Karpas-422 (cell line): ENCODE data around the gene ITM2A. TPM values are rescaled to one million over a fixed set of nuclear protein-coding genes. Genes with fewer than 3 reads are reported as not detected.

ENCODE experiments used
- DNase-seq: peaks from one replicate; pipeline ENCODE4 v3.0.0-alpha.2; 2015
- H2AFZ ChIP-seq: fragments of 200-600 bp; sonication (generic); 2 replicates; pipeline ENCODE4 v1.6.1; 2014; ENCODE audit warnings: antibody characterized with exemption, low read length, mixed read lengths
- H3K27ac ChIP-seq: fragments of 200-600 bp; sonication (generic); 2 replicates; pipeline ENCODE4 v1.5.1; 2014; ENCODE audit warnings: mild to moderate bottlenecking, low read length, moderate library complexity
- H3K27me3 ChIP-seq: fragments of 200-600 bp; sonication (generic); 2 replicates; pipeline ENCODE4 v1.6.1; 2014; ENCODE audit warnings: low read length, mixed read lengths
- H3K36me3 ChIP-seq: fragments of 200-600 bp; sonication (generic); 2 replicates; pipeline ENCODE4 v1.6.1; 2014; ENCODE audit warnings: low read length, mixed read lengths; ENCODE audit not compliant: insufficient read depth
- H3K4me1 ChIP-seq: fragments of 200-600 bp; sonication (generic); 2 replicates; pipeline ENCODE4 v1.6.1; 2014; ENCODE audit warnings: mild to moderate bottlenecking, low read length, mixed read lengths
- H3K4me2 ChIP-seq: fragments of 200-600 bp; sonication (generic); 2 replicates; pipeline ENCODE4 v1.6.1; 2014; ENCODE audit warnings: low read length, low read depth, mild to moderate bottlenecking; ENCODE audit not compliant: poor library complexity, severe bottlenecking
- H3K4me3 ChIP-seq: fragments of 200-600 bp; sonication (generic); 2 replicates; pipeline ENCODE4 v1.5.1; 2014; ENCODE audit warnings: mild to moderate bottlenecking, antibody characterized with exemption, low read length, mixed read lengths
- H3K79me2 ChIP-seq: fragments of 200-600 bp; sonication (generic); 2 replicates; pipeline ENCODE4 v1.6.1; 2014; ENCODE audit warnings: mild to moderate bottlenecking, low read length, mixed read lengths
- H3K9ac ChIP-seq: fragments of 200-600 bp; sonication (generic); 2 replicates; pipeline ENCODE4 v1.6.0; 2014; ENCODE audit warnings: low read length
- H3K9me2 ChIP-seq: fragments of 200-600 bp; sonication (generic), shearing (Covaris generic); replicated peaks from 2 replicates; pipeline ENCODE4 v1.6.0; 2014; ENCODE audit warnings: mild to moderate bottlenecking, low read length, moderate library complexity; ENCODE audit not compliant: insufficient read depth
- H3K9me3 ChIP-seq: fragments of 300-700, 200-600 bp; sonication (generic); 2 replicates; pipeline ENCODE4 v1.6.1; 2014; ENCODE audit warnings: low read length, mixed read lengths
- H4K20me1 ChIP-seq: fragments of 200-600 bp; sonication (generic); 2 replicates; pipeline ENCODE4 v1.6.1; 2014; ENCODE audit warnings: mild to moderate bottlenecking, antibody characterized with exemption, low read length, low read depth; ENCODE audit not compliant: insufficient read depth
- total RNA-seq: library from RNA; depleted of rRNA; stranded (reverse); fragments of >200 nt; shearing (Covaris generic); gene quantifications from 2 replicates; pipeline ENCODE4 v1.2.3, GENCODE V29; 2014; ENCODE audit warnings: low replicate concordance

Gene ITM2A
- total RNA-seq, 1 experiment from 2014 or later = not detected

DNA sequence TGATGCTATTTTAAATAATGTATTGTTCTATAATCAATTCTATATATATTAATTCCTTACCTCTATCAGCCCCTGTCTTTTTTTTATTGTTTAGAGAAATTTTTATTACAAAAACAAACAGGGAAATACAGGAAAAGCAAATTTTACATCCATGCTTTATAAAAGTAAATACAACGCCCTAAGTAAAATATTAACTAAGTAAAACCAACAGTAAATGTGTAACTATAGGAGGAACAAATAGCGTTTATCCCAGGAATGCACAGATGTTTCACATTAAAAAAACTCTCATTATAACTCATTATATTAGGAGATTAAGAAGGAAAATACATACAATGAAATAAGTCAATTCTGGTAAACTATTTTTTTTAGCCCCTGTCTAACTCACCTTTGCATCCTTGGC lies 8.2 kb upstream of the ITM2A start:
- Histone ChIP-seq H3K4me1 (no peaks in the 10 kb centered on the region), H3K9me3 (peaks cover 13% of the 10 kb centered on the region), H3K79me2 (no peaks in the 10 kb centered on the region), H4K20me1 (no peaks in the 10 kb centered on the region), H3K9ac (no peak overlapping the region), H3K27ac (no peak overlapping the region), H3K4me3 (no peak overlapping the region), H3K4me2 (no peak overlapping the region), H3K27me3 (no peaks in the 10 kb centered on the region), H3K36me3 (no peaks in the 10 kb centered on the region), H2AFZ (no peak overlapping the region), H3K9me2 (no peaks in the 10 kb centered on the region)
- DNase-seq = no peak

- Histone ChIP-seq H3K79me2 (no peaks in the 10 kb centered on the region), H3K36me3 (no peaks in the 10 kb centered on the region), H3K27me3 (no peaks in the 10 kb centered on the region), H3K4me2 (no peak overlapping the region), H3K4me1 (no peaks in the 10 kb centered on the region), H3K4me3 (no peak overlapping the region), H2AFZ (no peak overlapping the region), H4K20me1 (no peaks in the 10 kb centered on the region), H3K27ac (no peak overlapping the region), H3K9me3 (peaks cover 4% of the 10 kb centered on the region; the same call in 1 of the 2 replicates), H3K9me2 (no peaks in the 10 kb centered on the region), H3K9ac (no peak overlapping the region)
- DNase-seq = no peak
These were observed 4.5 kb upstream of the ITM2A start for GRCh38 chrX:79371640-79372039.

- H3K36me3 ChIP-seq = no peaks in the 10 kb centered on the region
- no peaks in the 10 kb centered on the region for H3K27me3 ChIP-seq
- no peak overlapping the region for H3K27ac ChIP-seq
- DNase-seq = no peak
- H3K4me3 ChIP-seq = no peak overlapping the region
- H3K9me2 ChIP-seq = no peaks in the 10 kb centered on the region
- no peaks in the 10 kb centered on the region for H4K20me1 ChIP-seq
- H3K4me1 ChIP-seq = no peaks in the 10 kb centered on the region
- no peak overlapping the region for H2AFZ ChIP-seq
- H3K79me2 ChIP-seq = no peaks in the 10 kb centered on the region
- H3K9me3 ChIP-seq = peaks cover 4% of the 10 kb centered on the region; the same call in 1 of the 2 replicates
- no peak overlapping the region for H3K4me2 ChIP-seq
- H3K9ac ChIP-seq = no peak overlapping the region
These were observed 4.0 kb upstream of the ITM2A start for GRCh38 chrX:79371101-79371500.

GRCh38 chrX:79369871-79370270 lies 2.7 kb upstream of the ITM2A start:
- Histone ChIP-seq H2AFZ (no peak overlapping the region), H3K79me2 (no peaks in the 10 kb centered on the region), H3K27me3 (no peaks in the 10 kb centered on the region), H3K36me3 (no peaks in the 10 kb centered on the region), H3K9ac (no peak overlapping the region), H4K20me1 (no peaks in the 10 kb centered on the region), H3K4me1 (no peaks in the 10 kb centered on the region), H3K27ac (no peak overlapping the region), H3K4me3 (no peak overlapping the region), H3K9me3 (peaks cover 7% of the 10 kb centered on the region), H3K9me2 (no peaks in the 10 kb centered on the region), H3K4me2 (no peak overlapping the region)
- no peak for DNase-seq

DNA sequence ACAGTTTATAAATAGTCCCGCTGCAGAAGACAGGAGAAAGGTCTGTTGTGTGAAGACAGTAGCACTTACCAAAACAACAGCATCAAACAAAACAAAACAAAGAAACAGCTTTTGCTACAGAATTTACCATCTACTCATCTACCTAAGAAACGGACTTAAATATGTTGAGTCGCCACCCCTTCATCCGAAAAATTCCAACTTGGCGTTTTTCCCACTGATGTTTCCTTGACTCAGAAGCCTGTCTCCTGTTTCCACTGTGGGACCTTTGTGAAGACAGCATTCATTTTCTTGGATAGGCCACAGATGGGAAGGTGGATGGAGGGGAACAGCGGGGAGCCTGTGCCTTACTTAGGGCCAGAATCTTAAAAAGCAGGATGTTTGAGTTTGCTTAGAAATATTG lies 1.3 kb upstream of the ITM2A start:
- no peak overlapping the region for H3K27ac ChIP-seq
- H3K9me2 ChIP-seq = no peaks in the 10 kb centered on the region
- peaks cover 7% of the 10 kb centered on the region for H3K9me3 ChIP-seq
- no peaks in the 10 kb centered on the region for H3K4me1 ChIP-seq
- no peak overlapping the region for H2AFZ ChIP-seq
- H3K79me2 ChIP-seq = no peaks in the 10 kb centered on the region
- no peak overlapping the region for H3K9ac ChIP-seq
- no peaks in the 10 kb centered on the region for H3K36me3 ChIP-seq
- DNase-seq = no peak
- H3K4me2 ChIP-seq = no peak overlapping the region
- no peaks in the 10 kb centered on the region for H4K20me1 ChIP-seq
- H3K4me3 ChIP-seq = no peak overlapping the region
- H3K27me3 ChIP-seq = no peaks in the 10 kb centered on the region

GRCh38 chrX:79367907-79368306 lies 773 bp upstream of the ITM2A start:
- H3K4me1 ChIP-seq = no peaks in the 10 kb centered on the region
- no peak overlapping the region for H3K27ac ChIP-seq
- no peaks in the 10 kb centered on the region for H3K36me3 ChIP-seq
- peaks cover 7% of the 10 kb centered on the region for H3K9me3 ChIP-seq
- H4K20me1 ChIP-seq = no peaks in the 10 kb centered on the region
- H2AFZ ChIP-seq = no peak overlapping the region
- DNase-seq = no peak
- no peak overlapping the region for H3K9ac ChIP-seq
- H3K4me2 ChIP-seq = no peak overlapping the region
- no peaks in the 10 kb centered on the region for H3K79me2 ChIP-seq
- no peaks in the 10 kb centered on the region for H3K27me3 ChIP-seq
- H3K9me2 ChIP-seq = no peaks in the 10 kb centered on the region
- H3K4me3 ChIP-seq = no peak overlapping the region

GRCh38 chrX:79366556-79366872 lies 620 bp downstream of the ITM2A start:
- Histone ChIP-seq H4K20me1 (no peaks in the 10 kb centered on the region), H3K4me2 (no peak overlapping the region), H3K4me1 (no peaks in the 10 kb centered on the region), H3K9me2 (no peaks in the 10 kb centered on the region), H3K36me3 (no peaks in the 10 kb centered on the region), H3K9ac (no peak overlapping the region), H3K27me3 (no peaks in the 10 kb centered on the region), H3K9me3 (peaks cover 7% of the 10 kb centered on the region), H3K27ac (no peak overlapping the region), H3K79me2 (no peaks in the 10 kb centered on the region), H2AFZ (no peak overlapping the region), H3K4me3 (no peak overlapping the region)
- no peak for DNase-seq

- Histone ChIP-seq H4K20me1 (no peaks in the 10 kb centered on the region), H3K9me3 (peaks cover 11% of the 10 kb centered on the region), H3K27me3 (no peaks in the 10 kb centered on the region), H3K27ac (no peak overlapping the region), H3K36me3 (no peaks in the 10 kb centered on the region), H2AFZ (no peak overlapping the region), H3K4me2 (no peak overlapping the region), H3K4me1 (no peaks in the 10 kb centered on the region), H3K9me2 (no peaks in the 10 kb centered on the region), H3K4me3 (no peak overlapping the region), H3K9ac (no peak overlapping the region), H3K79me2 (no peaks in the 10 kb centered on the region)
- DNase-seq = no peak
These were observed 1.5 kb downstream of the ITM2A start for GRCh38 chrX:79365591-79365990.

DNA sequence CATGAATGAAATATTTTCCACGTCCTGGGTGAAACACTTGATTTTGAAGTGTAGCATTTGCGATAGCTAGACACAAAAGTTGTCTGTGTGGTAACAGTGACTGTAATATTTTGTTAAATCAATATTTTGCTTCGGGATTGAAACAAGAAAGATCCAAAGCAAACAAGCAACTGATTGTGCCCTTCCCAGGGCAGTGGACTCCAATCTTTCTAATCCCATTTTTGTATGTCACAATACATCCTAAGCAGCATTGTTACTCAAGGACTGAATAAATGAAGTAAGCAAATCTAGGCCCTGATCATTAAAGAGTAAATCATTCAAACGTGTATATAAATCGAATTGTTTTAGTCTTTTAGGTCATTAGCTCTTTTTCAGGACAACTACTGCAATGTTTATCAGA lies 2.8 kb downstream of the ITM2A start:
- DNase-seq = no peak
- H3K4me2 ChIP-seq = no peak overlapping the region

More for the DNA sequence above, 2.8 kb downstream of the ITM2A start:
- H3K9me2 ChIP-seq = no peaks in the 10 kb centered on the region
- no peak overlapping the region for H3K9ac ChIP-seq
- H2AFZ ChIP-seq = no peak overlapping the region
- H3K4me3 ChIP-seq = no peak overlapping the region
- H4K20me1 ChIP-seq = no peaks in the 10 kb centered on the region
- peaks cover 11% of the 10 kb centered on the region; the same call in 1 of the 2 replicates for H3K9me3 ChIP-seq
- no peak overlapping the region for H3K27ac ChIP-seq
- no peaks in the 10 kb centered on the region for H3K36me3 ChIP-seq
- H3K79me2 ChIP-seq = no peaks in the 10 kb centered on the region
- H3K4me1 ChIP-seq = no peaks in the 10 kb centered on the region
- no peaks in the 10 kb centered on the region for H3K27me3 ChIP-seq
